ENCODE results near the gene NPLOC4. TPM values are rescaled to one million over a fixed set of nuclear protein-coding genes. Genes with fewer than 3 reads are reported as not detected.

The NPLOC4 gene
- total and polyA plus RNA-seq, 2 donors (not counting 1 experiment from before 2014, with no cell fraction given) = 51.0 to 62.5 TPM

GRCh38 chr17:81570964-81571363, 65.9 kb downstream of the NPLOC4 start:
- TF ChIP-seq CTCF (conservative IDR thresholded peaks at IDR 0.05 in 1 of 2, IDR thresholded peaks at IDR 0.05 in 1 of 2; ENCODE audit: low read depth in 1 of 2, low read length in 2 of 2) = no peak
- no peak for TF ChIP-seq EZH2 (IDR thresholded peaks at IDR 0.05; ENCODE audit: low read length, missing control alignments)
- Histone ChIP-seq H3K4me2 (ENCODE audit: extremely low read depth, insufficient read depth, low read length) (no peak overlapping the region), H3K27ac (ENCODE audit: insufficient read depth, low read length) (no peak overlapping the region), H3K4me1 (ENCODE audit: control insufficient read depth, extremely low read depth, insufficient read depth, low read length) (peaks cover 20% of the 10 kb centered on the region), H3K4me3 (replicated peaks in 1 of 4; ENCODE audit: control extremely low read depth in 1 of 4, insufficient read depth in 1 of 4, low read depth in 3 of 4, low read length in 4 of 4) (no peak overlapping the region), H3K9me3 (ENCODE audit: control insufficient read depth, insufficient read depth, low read depth, low read length) (no peaks in the 10 kb centered on the region), H2AFZ (ENCODE audit: low read length) (no peak overlapping the region), H3K79me2 (ENCODE audit: control insufficient read depth, insufficient read depth, low read length) (peaks cover 7% of the 10 kb centered on the region), H3K36me3 (ENCODE audit: control insufficient read depth, insufficient read depth, low read length) (peaks cover 33% of the 10 kb centered on the region), H3K27me3 (ENCODE audit: control insufficient read depth, insufficient read depth, low read length) (no peaks in the 10 kb centered on the region), H3K9ac (ENCODE audit: insufficient read depth, low read length) (no peak overlapping the region), H4K20me1 (ENCODE audit: control insufficient read depth, extremely low read depth, insufficient read depth, low read length) (no peaks in the 10 kb centered on the region)
- DNase-seq (ENCODE audit: low read depth in 2 of 2) = no peak

DNA sequence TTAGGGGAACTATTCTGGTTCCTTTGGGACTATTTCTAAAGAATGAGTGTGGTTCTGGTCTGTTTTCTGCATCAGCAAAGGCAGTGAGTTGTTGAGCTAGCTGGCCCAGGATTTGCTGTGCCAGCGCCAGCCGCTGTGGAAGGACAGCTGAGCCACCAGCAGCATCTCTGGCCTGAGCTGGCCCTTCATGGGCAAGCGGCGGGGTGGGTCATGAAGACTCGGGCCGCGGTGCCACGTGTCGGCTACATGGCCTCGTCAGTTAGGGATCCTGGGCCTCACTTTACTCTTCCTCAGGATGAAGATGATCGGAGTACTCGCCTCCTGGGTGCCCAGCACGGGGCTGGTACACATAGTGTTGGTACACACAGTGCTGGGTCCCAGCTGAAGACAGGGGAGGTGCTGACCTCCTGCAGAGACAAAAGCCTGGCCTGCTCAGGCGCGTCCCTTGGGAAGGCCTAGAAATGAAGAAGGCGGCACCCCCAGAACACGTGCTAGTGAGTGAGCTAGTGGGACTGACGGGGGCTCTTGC, 66.9 kb downstream of the NPLOC4 start:
- H3K4me2 ChIP-seq (ENCODE audit: extremely low read depth, insufficient read depth, low read length) = no peak overlapping the region
- H3K4me3 ChIP-seq (replicated peaks in 1 of 4; ENCODE audit: control extremely low read depth in 1 of 4, insufficient read depth in 1 of 4, low read depth in 3 of 4, low read length in 4 of 4) = no peak overlapping the region
- no peaks in the 10 kb centered on the region for H3K9me3 ChIP-seq (ENCODE audit: control insufficient read depth, insufficient read depth, low read depth, low read length)
- no peak for TF ChIP-seq EZH2 (IDR thresholded peaks at IDR 0.05; ENCODE audit: low read length, missing control alignments)
- no peak for TF ChIP-seq CTCF (conservative IDR thresholded peaks at IDR 0.05 in 1 of 2, IDR thresholded peaks at IDR 0.05 in 1 of 2; ENCODE audit: low read depth in 1 of 2, low read length in 2 of 2)
- no peak overlapping the region for H3K27ac ChIP-seq (ENCODE audit: insufficient read depth, low read length)
- H3K27me3 ChIP-seq (ENCODE audit: control insufficient read depth, insufficient read depth, low read length) = no peaks in the 10 kb centered on the region
- H3K36me3 ChIP-seq (ENCODE audit: control insufficient read depth, insufficient read depth, low read length) = peaks cover 36% of the 10 kb centered on the region
- DNase-seq (ENCODE audit: low read depth in 2 of 2) = no peak
- H3K79me2 ChIP-seq (ENCODE audit: control insufficient read depth, insufficient read depth, low read length) = peaks cover 2% of the 10 kb centered on the region
- H2AFZ ChIP-seq (ENCODE audit: low read length) = no peak overlapping the region
- no peak overlapping the region for H3K9ac ChIP-seq (ENCODE audit: insufficient read depth, low read length)
- H3K4me1 ChIP-seq (ENCODE audit: control insufficient read depth, extremely low read depth, insufficient read depth, low read length) = peaks cover 22% of the 10 kb centered on the region
- no peaks in the 10 kb centered on the region for H4K20me1 ChIP-seq (ENCODE audit: control insufficient read depth, extremely low read depth, insufficient read depth, low read length)

GRCh38 chr17:81568416-81568815, 68.5 kb downstream of the NPLOC4 start:
- no peaks in the 10 kb centered on the region for H3K27me3 ChIP-seq (ENCODE audit: control insufficient read depth, insufficient read depth, low read length)
- peaks cover 37% of the 10 kb centered on the region for H3K36me3 ChIP-seq (ENCODE audit: control insufficient read depth, insufficient read depth, low read length)
- TF ChIP-seq CTCF (conservative IDR thresholded peaks at IDR 0.05 in 1 of 2, IDR thresholded peaks at IDR 0.05 in 1 of 2; ENCODE audit: low read depth in 1 of 2, low read length in 2 of 2) (no peak), EZH2 (IDR thresholded peaks at IDR 0.05; ENCODE audit: low read length, missing control alignments) (no peak)
- H3K27ac ChIP-seq (ENCODE audit: insufficient read depth, low read length) = no peak overlapping the region
- no peak overlapping the region for H3K9ac ChIP-seq (ENCODE audit: insufficient read depth, low read length)
- no peak overlapping the region for H3K4me2 ChIP-seq (ENCODE audit: extremely low read depth, insufficient read depth, low read length)
- peaks cover 32% of the 10 kb centered on the region for H3K4me1 ChIP-seq (ENCODE audit: control insufficient read depth, extremely low read depth, insufficient read depth, low read length)
- no peaks in the 10 kb centered on the region for H3K9me3 ChIP-seq (ENCODE audit: control insufficient read depth, insufficient read depth, low read depth, low read length)
- H3K79me2 ChIP-seq (ENCODE audit: control insufficient read depth, insufficient read depth, low read length) = peaks cover 2% of the 10 kb centered on the region
- no peak overlapping the region for H3K4me3 ChIP-seq (replicated peaks in 1 of 4; ENCODE audit: control extremely low read depth in 1 of 4, insufficient read depth in 1 of 4, low read depth in 3 of 4, low read length in 4 of 4)
- DNase-seq (ENCODE audit: low read depth in 2 of 2) = no peak
- no peaks in the 10 kb centered on the region for H4K20me1 ChIP-seq (ENCODE audit: control insufficient read depth, extremely low read depth, insufficient read depth, low read length)
- H2AFZ ChIP-seq (ENCODE audit: low read length) = no peak overlapping the region

All from fibroblast of lung (primary cell).